HG03045 (cell line): ENCODE data around the gene HARBI1.
"Not testable (repeated sequence)": the region's sequence is repeated elsewhere in the genome, so short reads cannot be mapped to it uniquely, and the experiment has no call there.

ENCODE experiments used
- ATAC-seq: cut with Tn5 transposase; IDR thresholded peaks from one replicate; pipeline ENCODE4 v1.9.1; 2021; ENCODE audit warnings: mild to moderate bottlenecking, moderate library complexity; ENCODE audit not compliant: unreplicated experiment

The HARBI1 gene

DNA sequence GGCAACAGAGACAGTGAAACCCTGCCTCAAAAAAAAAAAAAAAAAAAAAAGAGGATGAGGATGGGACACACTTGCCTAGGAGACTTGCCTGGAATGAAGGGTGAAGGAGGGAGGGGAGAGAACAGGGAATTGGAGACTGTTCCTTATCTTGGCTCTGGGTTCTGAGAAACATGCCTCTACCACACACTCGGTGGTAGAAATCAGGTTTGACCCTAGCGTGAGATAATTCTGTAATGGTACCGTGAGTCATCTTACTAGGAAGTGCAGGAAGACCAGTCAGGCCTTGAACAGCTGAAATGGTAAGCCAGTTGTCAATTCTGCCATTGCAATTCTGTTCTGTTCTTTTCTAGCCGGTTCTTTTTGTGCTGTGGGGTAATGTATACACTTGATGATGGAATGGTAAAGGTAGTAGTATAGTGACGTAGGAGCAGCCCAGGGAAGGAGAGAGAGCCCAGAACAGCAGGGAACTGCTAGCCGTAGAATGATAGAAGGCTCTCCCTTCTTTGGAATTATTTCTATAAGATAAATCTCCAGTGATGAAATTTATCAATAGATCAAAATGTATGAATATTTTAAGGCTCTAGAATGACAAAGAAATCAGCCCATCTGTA, 19.3 kb downstream of the HARBI1 start:
- no peak for ATAC-seq

DNA sequence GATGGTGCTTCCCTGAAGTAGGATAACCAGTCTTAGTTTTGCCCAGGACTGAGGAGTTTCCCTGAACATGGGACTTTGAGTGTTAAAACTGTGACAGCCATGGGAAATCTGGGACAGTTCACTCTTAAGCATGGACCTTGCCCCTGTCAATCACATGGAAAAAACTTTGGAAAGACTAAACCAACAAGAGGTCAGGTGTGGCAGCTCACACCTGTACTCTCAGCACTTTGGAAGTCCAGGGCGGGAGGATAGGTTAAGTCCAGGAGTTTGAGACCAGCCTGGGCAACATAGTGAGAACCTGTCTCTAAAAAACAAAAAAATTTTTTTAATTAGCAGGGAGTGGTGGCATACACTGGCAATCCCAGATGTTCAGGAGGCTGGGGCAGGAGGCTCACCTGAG, 19.9 kb downstream of the HARBI1 start:
- no peak for ATAC-seq

DNA sequence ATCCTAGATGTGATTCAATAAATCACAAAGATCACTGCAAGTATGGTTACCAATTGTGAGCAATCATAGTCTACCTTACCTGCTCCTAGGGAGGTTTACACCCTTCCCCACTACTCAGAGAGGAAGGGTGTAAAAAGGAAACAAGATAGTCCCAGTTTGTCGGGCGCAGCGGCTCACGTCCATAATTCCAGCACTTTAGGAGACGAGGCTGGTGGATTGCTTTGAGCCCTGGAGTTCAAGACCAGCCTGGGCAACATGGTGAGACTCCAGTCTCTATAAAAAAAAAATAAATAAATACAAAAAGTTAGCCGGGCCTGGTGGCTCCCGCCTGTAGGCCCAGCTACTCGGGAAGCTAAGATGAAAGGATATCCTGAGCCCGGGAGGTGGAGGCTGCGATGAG, 22.2 kb downstream of the HARBI1 start:
- ATAC-seq = no peak

DNA sequence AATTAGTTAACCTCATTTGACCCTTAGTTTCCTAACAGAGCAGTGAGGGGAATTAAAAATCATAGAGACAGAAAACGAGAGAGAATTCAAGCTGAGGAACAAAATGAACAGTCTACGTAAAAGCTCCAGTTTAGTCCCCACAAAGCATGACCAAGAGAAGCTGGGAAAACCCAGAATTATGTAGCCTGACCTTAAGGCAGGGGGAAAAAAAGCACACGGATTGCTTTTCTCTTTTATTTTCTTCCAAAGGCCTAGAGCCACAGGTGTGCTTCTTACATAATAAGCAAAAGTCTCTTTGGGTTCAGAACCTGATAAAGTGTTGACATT, 22.7 kb downstream of the HARBI1 start:
- no peak for ATAC-seq

- ATAC-seq = peak; percentile 75
Measured at GRCh38 chr11:46593550-46594373, 23.3 kb downstream of the HARBI1 start, which contains the start of gene AMBRA1. AMBRA1 (minus strand) TSS chr11:46594023; CDS start chr11:46548380, 45,643 bp downstream.

DNA sequence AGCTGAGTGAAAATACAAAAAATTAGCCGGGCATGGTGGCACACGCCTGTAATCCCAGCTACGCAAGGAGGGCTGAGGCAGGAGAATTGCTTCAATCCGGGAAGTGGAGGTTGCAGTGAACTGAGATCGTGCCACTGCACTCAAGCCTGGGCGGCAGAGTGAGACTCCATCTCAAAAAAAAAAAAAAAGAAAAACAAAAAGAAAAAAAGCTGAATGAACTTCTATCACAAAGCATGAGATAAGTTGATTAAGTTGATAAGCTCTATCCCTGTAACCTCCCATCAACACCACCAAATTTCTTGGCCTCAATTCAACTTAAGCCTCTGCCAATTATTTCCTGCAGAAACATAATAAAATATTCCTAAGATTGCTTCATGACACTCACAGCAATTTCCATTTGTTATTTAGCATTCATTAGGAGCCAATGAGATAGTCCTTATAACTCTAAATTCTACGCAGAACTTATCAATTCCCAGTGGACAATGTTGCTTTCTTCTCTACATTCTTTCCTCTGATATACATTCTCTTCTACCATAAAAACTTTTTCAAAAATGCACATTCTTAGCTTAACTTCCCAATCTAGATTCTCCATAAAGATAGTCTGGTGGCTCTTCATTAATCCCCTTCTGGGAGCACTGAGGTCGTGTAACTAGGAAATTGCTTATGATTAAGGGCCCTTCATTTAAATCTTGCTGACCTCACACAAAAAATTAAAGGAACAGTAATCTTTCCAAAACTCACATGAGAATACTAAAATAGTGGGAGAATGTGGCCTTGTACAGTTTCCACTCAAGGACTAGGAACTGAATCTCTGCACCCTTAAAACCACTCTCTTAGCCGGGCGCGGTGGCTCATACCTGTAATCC, 26.1 kb downstream of the HARBI1 start:
- no peak for ATAC-seq

- no peak for ATAC-seq
Measured at GRCh38 chr11:46588915-46589314, 28.1 kb downstream of the HARBI1 start.

- no peak for ATAC-seq
Measured at GRCh38 chr11:46588131-46588530, 28.9 kb downstream of the HARBI1 start.

GRCh38 chr11:46583513-46583912, 33.5 kb downstream of the HARBI1 start:
- not testable (repeated sequence) for ATAC-seq

DNA sequence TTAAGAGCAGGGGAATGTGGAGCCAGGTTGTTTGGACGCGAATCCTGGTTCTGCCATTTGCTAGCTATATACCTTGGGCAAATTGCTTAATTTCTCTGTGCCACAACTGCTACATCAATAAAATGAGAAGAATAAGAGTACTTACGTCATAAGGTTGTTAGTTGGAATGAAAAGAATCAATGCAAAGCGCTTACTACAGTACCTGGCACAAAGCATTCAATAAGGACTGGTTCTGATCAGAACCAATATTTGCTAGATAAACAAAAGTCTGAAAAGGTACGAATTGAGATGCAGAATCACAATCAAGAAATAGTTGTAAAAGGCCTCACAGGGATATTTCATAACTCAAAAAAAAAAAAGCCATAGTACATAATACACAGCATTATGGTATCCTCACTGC, 34.4 kb downstream of the HARBI1 start:
- ATAC-seq = no peak

GRCh38 chr11:46577058-46577457, 40.0 kb downstream of the HARBI1 start:
- ATAC-seq = no peak

DNA sequence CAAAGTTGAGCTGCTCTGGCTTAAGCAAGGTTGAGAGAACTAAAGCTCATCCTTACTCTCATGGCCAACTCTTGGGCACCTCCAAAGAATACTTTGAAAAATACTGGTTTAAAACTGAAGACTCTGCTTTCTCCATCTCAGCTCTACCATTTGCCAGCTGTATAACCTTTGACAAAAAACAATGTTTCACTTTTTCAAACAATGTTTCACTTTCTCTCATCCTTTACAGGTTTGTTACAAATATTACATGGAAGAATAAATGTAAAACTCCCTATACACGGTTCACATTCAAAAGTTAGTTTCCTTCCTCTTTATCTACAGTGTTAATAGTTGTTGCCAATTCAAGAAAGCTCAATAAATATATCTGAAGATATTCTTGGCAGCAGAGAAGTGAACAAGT, 42.4 kb downstream of the HARBI1 start:
- ATAC-seq = no peak

GRCh38 chr11:46570790-46571398, 46.1 kb downstream of the HARBI1 start:
- ATAC-seq = no peak

GRCh38 chr11:46565232-46565840, 51.7 kb downstream of the HARBI1 start:
- no peak for ATAC-seq

DNA sequence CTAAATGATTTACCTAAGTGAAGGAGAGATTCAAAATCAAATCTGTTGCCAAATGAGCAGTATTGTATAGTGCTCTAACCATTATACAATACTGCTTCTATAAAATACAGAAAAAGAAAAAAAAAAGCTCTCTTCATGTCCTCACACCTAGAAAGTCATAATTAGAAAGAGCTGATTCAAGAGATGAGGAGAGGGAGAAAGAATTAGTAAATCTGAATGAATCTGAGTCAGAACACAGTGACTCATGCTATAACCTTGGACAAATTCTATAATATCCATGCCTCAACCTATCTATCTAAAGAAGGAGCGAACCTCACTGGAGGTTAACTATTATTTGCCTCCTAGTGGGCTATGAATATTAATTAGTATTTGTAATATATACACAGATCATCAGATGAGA, 52.6 kb downstream of the HARBI1 start:
- no peak for ATAC-seq

DNA sequence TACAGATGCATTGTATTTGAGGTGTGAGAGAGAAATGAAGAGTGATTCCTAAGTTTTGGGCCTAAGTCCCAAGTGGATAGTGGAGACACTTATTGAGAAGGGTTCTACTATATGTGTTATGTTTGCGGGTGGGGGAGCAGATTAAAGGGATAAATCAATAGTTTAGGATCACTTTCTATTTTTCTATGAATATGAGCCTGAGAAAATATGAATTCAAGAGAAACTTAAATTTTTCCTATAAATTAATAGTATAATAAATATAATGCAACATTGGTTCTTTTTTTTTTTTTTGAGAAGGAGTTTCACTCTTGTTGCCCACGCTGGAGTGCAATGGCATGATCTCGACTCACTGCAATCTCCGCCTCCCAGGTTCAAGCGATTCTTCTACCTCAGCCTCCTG, 54.5 kb downstream of the HARBI1 start:
- no peak for ATAC-seq

DNA sequence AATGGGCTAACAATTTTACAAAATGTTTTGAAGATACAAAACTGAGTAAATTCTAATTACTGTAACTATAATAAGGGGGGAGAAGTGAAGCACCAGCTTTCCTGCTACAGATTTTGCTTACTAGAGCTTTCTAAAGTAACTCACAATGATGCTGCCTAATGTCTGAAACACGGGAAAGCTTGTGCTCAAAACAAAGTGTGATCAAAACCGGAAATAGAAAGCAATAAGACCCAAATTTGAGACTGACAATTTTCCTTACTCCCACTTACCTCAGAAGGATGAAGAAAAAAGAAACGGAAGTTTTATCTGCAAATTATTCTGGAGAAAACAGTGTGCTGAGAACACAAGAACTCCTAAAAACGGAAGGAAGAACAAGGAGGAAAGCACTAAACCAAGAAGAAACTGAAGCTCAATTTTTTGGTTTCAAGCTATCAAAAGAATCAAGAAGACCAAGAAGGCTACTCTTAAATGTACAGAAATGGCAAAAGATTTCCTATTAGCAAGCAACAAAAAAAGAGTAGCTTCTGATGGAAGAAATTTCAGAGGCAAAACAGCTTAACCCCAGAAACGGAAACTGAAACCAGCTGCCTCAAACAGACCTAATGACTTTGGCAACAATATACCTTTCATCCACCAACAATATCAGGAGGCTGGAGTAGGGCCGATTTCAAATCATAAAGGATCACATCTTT, 56.6 kb downstream of the HARBI1 start:
- no peak for ATAC-seq

DNA sequence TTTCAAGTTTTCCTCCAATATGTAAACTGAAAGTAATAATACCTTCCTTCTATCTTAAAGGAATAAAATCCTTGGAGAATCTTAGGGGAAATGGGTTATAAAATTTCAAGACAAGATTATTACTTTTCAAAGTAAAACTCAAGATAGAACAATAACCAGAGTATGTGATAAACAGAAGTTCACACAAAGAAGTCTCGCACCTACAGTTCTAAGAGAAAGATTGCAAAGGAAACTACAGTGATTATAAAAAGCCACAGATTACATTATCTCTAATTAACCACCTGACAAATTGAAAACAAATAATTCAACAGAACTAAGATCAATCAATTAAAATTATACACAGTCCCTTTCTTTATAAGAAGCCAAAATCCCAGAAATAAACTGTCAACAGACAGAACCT, 57.2 kb downstream of the HARBI1 start:
- no peak for ATAC-seq

- no peak for ATAC-seq
Measured at GRCh38 chr11:46557684-46558151, 59.3 kb downstream of the HARBI1 start.
